DMS153 treated with DMSO at 0.1 percent for 48 hours (cell line): ENCODE results near the gene RTP5.
"Not testable (repeated sequence)": the region's sequence is repeated elsewhere in the genome, so short reads cannot be mapped to it uniquely, and the experiment has no call there.

ENCODE experiments used
- DNase-seq: peaks from one replicate; lab custom pipeline; 2025; ENCODE audit not compliant: unreplicated experiment; lab: John Stamatoyannopoulos, UW

RTP5 gene

GRCh38 chr2:241870081-241870541 is 582 bp downstream of the RTP5 start:
- DNase-seq, result no peak

- no peak for DNase-seq
Measured at GRCh38 chr2:241870611-241871537, 1.3 kb downstream of the RTP5 start.

GRCh38 chr2:241871538-241872312 is 2.2 kb downstream of the RTP5 start:
- DNase-seq, result no peak

GRCh38 chr2:241872313-241872642 is 2.7 kb downstream of the RTP5 start:
- DNase-seq, result no peak

GRCh38 chr2:241873081-241873802 is 3.7 kb downstream of the RTP5 start:
- DNase-seq, result no peak

GRCh38 chr2:241873803-241874110 is 4.2 kb downstream of the RTP5 start:
- no peak for DNase-seq

- no peak for DNase-seq
Measured at GRCh38 chr2:241874277-241874925, 4.9 kb downstream of the RTP5 start.

GRCh38 chr2:241875754-241876527 is 6.4 kb downstream of the RTP5 start:
- not testable (repeated sequence) for DNase-seq

- no peak for DNase-seq
Measured at GRCh38 chr2:241876528-241877196, 7.1 kb downstream of the RTP5 start.

- no peak for DNase-seq
Measured at GRCh38 chr2:241877197-241877685, 7.7 kb downstream of the RTP5 start.

- no peak for DNase-seq
Measured at GRCh38 chr2:241877989-241878970, 8.8 kb downstream of the RTP5 start.

- DNase-seq, result no peak
Measured at GRCh38 chr2:241879326-241879725, 9.8 kb downstream of the RTP5 start.

GRCh38 chr2:241880311-241881073 is 11.0 kb downstream of the RTP5 start:
- no peak for DNase-seq

GRCh38 chr2:241882091-241882625 is 12.6 kb downstream of the RTP5 start:
- DNase-seq, result no peak

- DNase-seq, result no peak
Measured at GRCh38 chr2:241884951-241885290, 15.4 kb downstream of the RTP5 start.

GRCh38 chr2:241885291-241885945 is 15.9 kb downstream of the RTP5 start:
- no peak for DNase-seq
